H4 (cell line): ENCODE results near the gene CCSER2. TPM values are rescaled to one million over a fixed set of nuclear protein-coding genes. Genes with fewer than 3 reads are reported as not detected.
"Not testable (repeated sequence)": the region's sequence is repeated elsewhere in the genome, so short reads cannot be mapped to it uniquely, and the experiment has no call there.

ENCODE experiments used
- DNase-seq: peaks from one replicate; pipeline ENCODE4 v3.0.0-alpha.2; 2015; ENCODE audit warnings: low spot score
- total RNA-seq: library from RNA; depleted of rRNA; stranded (reverse); fragments of >200 nt; shearing (Covaris generic); gene quantifications from 2 replicates; pipeline ENCODE4 v1.2.3, GENCODE V29; 2014

The CCSER2 gene
- total RNA-seq, 1 experiment from 2014 or later, result 16.1 TPM

- DNase-seq, result no peak
These were observed 16.8 kb upstream of the CCSER2 start for GRCh38 chr10:84311576-84311975.

GRCh38 chr10:84312816-84313215 lies 15.6 kb upstream of the CCSER2 start:
- DNase-seq, result no peak

GRCh38 chr10:84314275-84314674 lies 14.1 kb upstream of the CCSER2 start:
- no peak for DNase-seq

GRCh38 chr10:84317174-84317573 lies 11.2 kb upstream of the CCSER2 start:
- DNase-seq, result no peak

- no peak for DNase-seq
These were observed 6.5 kb upstream of the CCSER2 start for GRCh38 chr10:84321902-84322301.

GRCh38 chr10:84323566-84323965 lies 4.8 kb upstream of the CCSER2 start:
- DNase-seq, result not testable (repeated sequence)

- not testable (repeated sequence) for DNase-seq
These were observed 1.4 kb upstream of the CCSER2 start for GRCh38 chr10:84326995-84327394.

- peak; percentile 29 for DNase-seq
These were observed 815 bp downstream of the CCSER2 start for GRCh38 chr10:84329196-84329611.

- no peak for DNase-seq
These were observed 1.7 kb downstream of the CCSER2 start for GRCh38 chr10:84329986-84330651.

GRCh38 chr10:84331091-84331490 lies 2.7 kb downstream of the CCSER2 start:
- no peak for DNase-seq

GRCh38 chr10:84333864-84334451 lies 5.6 kb downstream of the CCSER2 start:
- DNase-seq, result no peak

- DNase-seq, result no peak
These were observed 6.4 kb downstream of the CCSER2 start for GRCh38 chr10:84334811-84335210.

- no peak for DNase-seq
These were observed 7.1 kb downstream of the CCSER2 start for GRCh38 chr10:84335516-84335915.

GRCh38 chr10:84336406-84337090 lies 8.2 kb downstream of the CCSER2 start:
- DNase-seq, result no peak

- no peak for DNase-seq
These were observed 8.8 kb downstream of the CCSER2 start for GRCh38 chr10:84337199-84337598.

- DNase-seq, result no peak
These were observed 10.6 kb downstream of the CCSER2 start for GRCh38 chr10:84339025-84339424.

- DNase-seq, result no peak
These were observed 11.8 kb downstream of the CCSER2 start for GRCh38 chr10:84340187-84340586.

GRCh38 chr10:84340632-84341537 lies 12.5 kb downstream of the CCSER2 start:
- DNase-seq, result no peak

- DNase-seq, result no peak
These were observed 13.1 kb downstream of the CCSER2 start for GRCh38 chr10:84341538-84341856.

- DNase-seq, result no peak
These were observed 13.6 kb downstream of the CCSER2 start for GRCh38 chr10:84341983-84342382.

GRCh38 chr10:84342584-84342983 lies 14.2 kb downstream of the CCSER2 start:
- DNase-seq, result no peak

GRCh38 chr10:84343831-84344230 lies 15.4 kb downstream of the CCSER2 start:
- DNase-seq, result no peak
